Prostate gland (tissue), 2 donors: Measurements from ENCODE around the gene UFSP2.

Source experiments
- POLR2A ChIP-seq: fragments of 450-650 bp; IDR thresholded peaks from one replicate; pipeline ENCODE4 v1.6.1; 2016; ENCODE audit warnings: antibody characterized with exemption, mild to moderate bottlenecking
- POLR2AphosphoS5 ChIP-seq: sonication (generic); formaldehyde crosslinking; IDR thresholded peaks from one replicate; pipeline ENCODE4 v1.6.1; 2017; ENCODE audit warnings: antibody characterized with exemption
- TF ChIP-seq, protein P1 (sequence below), 4 experiments: fragments of 200-600 bp in 2 of 4; fragments of 450-650 bp in 2 of 4; sonication (generic) in 2 of 4; IDR thresholded peaks; 1 replicate in 3 of 4; 2 replicates in 1 of 4; pipeline ENCODE4 v1.5.1; 2016 to 2019; ENCODE audit warnings: antibody characterized with exemption in 4 of 4, mild to moderate bottlenecking in 2 of 4, moderate library complexity in 2 of 4

DNA sequence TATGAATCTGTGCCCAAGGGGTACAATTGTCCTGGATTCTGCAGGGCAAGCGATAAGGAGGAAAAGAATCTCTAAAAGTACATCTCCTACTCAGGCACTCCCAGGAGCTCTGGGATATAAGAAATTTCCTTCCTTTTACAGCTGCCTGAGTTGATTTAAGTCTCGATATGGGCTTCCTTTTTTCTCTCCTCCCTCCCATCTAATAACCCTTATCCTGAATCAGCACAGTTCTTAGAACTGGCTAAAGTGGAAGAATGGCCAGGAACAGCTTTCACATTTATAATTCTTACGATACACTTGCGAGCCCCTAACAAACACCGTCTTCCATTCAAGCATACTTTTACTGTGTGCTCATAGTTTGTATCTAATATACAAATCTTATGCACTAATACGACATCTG, 51.2 kb downstream of the UFSP2 start:
- TF ChIP-seq POLR2A: no peak
- TF ChIP-seq, protein P1, sequence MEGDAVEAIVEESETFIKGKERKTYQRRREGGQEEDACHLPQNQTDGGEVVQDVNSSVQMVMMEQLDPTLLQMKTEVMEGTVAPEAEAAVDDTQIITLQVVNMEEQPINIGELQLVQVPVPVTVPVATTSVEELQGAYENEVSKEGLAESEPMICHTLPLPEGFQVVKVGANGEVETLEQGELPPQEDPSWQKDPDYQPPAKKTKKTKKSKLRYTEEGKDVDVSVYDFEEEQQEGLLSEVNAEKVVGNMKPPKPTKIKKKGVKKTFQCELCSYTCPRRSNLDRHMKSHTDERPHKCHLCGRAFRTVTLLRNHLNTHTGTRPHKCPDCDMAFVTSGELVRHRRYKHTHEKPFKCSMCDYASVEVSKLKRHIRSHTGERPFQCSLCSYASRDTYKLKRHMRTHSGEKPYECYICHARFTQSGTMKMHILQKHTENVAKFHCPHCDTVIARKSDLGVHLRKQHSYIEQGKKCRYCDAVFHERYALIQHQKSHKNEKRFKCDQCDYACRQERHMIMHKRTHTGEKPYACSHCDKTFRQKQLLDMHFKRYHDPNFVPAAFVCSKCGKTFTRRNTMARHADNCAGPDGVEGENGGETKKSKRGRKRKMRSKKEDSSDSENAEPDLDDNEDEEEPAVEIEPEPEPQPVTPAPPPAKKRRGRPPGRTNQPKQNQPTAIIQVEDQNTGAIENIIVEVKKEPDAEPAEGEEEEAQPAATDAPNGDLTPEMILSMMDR (IDR thresholded peaks at IDR 0.05): no peak
- TF ChIP-seq POLR2AphosphoS5: no peak
